H1 (cell line): ENCODE measurements around the gene DCAF17. TPM values are rescaled to one million over a fixed set of nuclear protein-coding genes. Genes with fewer than 3 reads are reported as not detected.

Experiments
- CTCF ChIA-PET: fragments of 300-600 bp; sonication (Branson Sonifier 250); formaldehyde crosslinking; loops from one replicate; lab custom pipeline; 2021; ENCODE audit not compliant: partially characterized antibody; lab: Charles Lee
- POLR2A ChIA-PET: fragments of 300-600 bp; sonication (Branson Sonifier 250); formaldehyde crosslinking; loops from one replicate; lab custom pipeline; 2021; ENCODE audit warnings: inconsistent platforms; ENCODE audit not compliant: partially characterized antibody; lab: Charles Lee
- DNase-seq, 2 experiments: peaks; one replicate each; pipeline versions ENCODE4 v3.0.0 to v3.0.0-alpha.2; 2010 to 2022; ENCODE audit warnings: low spot score in 2 of 2, low read depth in 1 of 2, mixed read lengths in 1 of 2
- FAIRE-seq: peaks from 2 replicates; lab custom pipeline; 2011; peaks lifted over from hg19 to GRCh38; lab: Jason Lieb, UNC
- H2AFZ ChIP-seq: 2 replicates; pipeline ENCODE4 v1.8.1; 2012; ENCODE audit warnings: low read length, inconsistent platforms
- H2AK5ac ChIP-seq: 2 replicates; pipeline ENCODE4 v1.6.1; 2013; ENCODE audit warnings: low read depth, low read length
- H2BK120ac ChIP-seq: replicated peaks from 2 replicates; pipeline ENCODE3; 2013; ENCODE audit warnings: low read depth, low read length, inconsistent platforms
- H2BK12ac ChIP-seq: 2 replicates; pipeline ENCODE4 v1.6.1; 2013; ENCODE audit warnings: low read depth, low read length
- H2BK15ac ChIP-seq: 2 replicates; pipeline ENCODE4 v1.6.1; 2013; ENCODE audit warnings: low read length
- H2BK20ac ChIP-seq: 2 replicates; pipeline ENCODE4 v1.6.1; 2013; ENCODE audit warnings: low read length
- H2BK5ac ChIP-seq: 2 replicates; pipeline ENCODE4 v1.6.1; 2013; ENCODE audit warnings: low read depth, low read length
- H3K14ac ChIP-seq: 2 replicates; pipeline ENCODE4 v1.6.1; 2013; ENCODE audit warnings: inconsistent platforms; ENCODE audit not compliant: insufficient read length
- H3K18ac ChIP-seq: 2 replicates; pipeline ENCODE4 v1.6.1; 2013; ENCODE audit warnings: low read length; ENCODE audit errors: extremely low read depth
- H3K23ac ChIP-seq: 2 replicates; pipeline ENCODE4 v1.6.1; 2013; ENCODE audit warnings: inconsistent platforms; ENCODE audit not compliant: insufficient read length
- H3K23me2 ChIP-seq: 2 replicates; pipeline ENCODE4 v1.6.1; 2013; ENCODE audit warnings: low read depth, low read length
- H3K27ac ChIP-seq: 2 replicates; pipeline ENCODE4 v1.6.1; 2011; ENCODE audit warnings: low read depth, low read length, inconsistent platforms
- H3K27me3 ChIP-seq, 4 experiments: replicated peaks in 1 of 4; 1 replicate in 1 of 4; 2 replicates in 3 of 4; pipeline versions ENCODE4 v1.6.1 to v1.8.1; 2011 to 2013; ENCODE audit warnings: low read length in 3 of 4, mild to moderate bottlenecking in 3 of 4, inconsistent platforms in 2 of 4, mixed read lengths in 2 of 4, moderate library complexity in 1 of 4; ENCODE audit not compliant: control insufficient read depth in 3 of 4, insufficient read depth in 3 of 4; ENCODE audit errors: extremely low read depth in 1 of 4
- H3K36me3 ChIP-seq, 4 experiments: 2 replicates each; pipeline versions ENCODE4 v1.6.1 to v1.8.1; 2011 to 2013; ENCODE audit warnings: mild to moderate bottlenecking in 4 of 4, low read length in 3 of 4, moderate library complexity in 2 of 4, control low read depth in 1 of 4, inconsistent platforms in 1 of 4; ENCODE audit not compliant: insufficient read depth in 4 of 4, control insufficient read depth in 2 of 4
- H3K4ac ChIP-seq: replicated peaks from 2 replicates; pipeline ENCODE3; 2013; ENCODE audit warnings: low read length, low read depth, mixed read lengths, inconsistent platforms; ENCODE audit not compliant: insufficient read length
- H3K4me1 ChIP-seq, 4 experiments: replicated peaks in 1 of 4; 1 replicate in 1 of 4; 2 replicates in 3 of 4; pipeline versions ENCODE4 v1.6.1 to v1.8.1; 2011 to 2013; ENCODE audit warnings: low read length in 3 of 4, inconsistent platforms in 2 of 4, mixed read lengths in 1 of 4; ENCODE audit not compliant: insufficient read depth in 4 of 4, control insufficient read depth in 3 of 4
- H3K4me2 ChIP-seq, 2 experiments: 2 replicates each; pipeline versions ENCODE4 v1.6.1 to v1.8.1; 2011 to 2013; ENCODE audit warnings: low read depth in 2 of 2, low read length in 2 of 2, control low read depth in 1 of 2, inconsistent platforms in 1 of 2, mild to moderate bottlenecking in 1 of 2; ENCODE audit not compliant: insufficient read depth in 1 of 2
- H3K4me3 ChIP-seq, 4 experiments: fragments of 200-600, 300-600 bp in 1 of 4; sonication (generic), shearing (Covaris generic), sonication (Bioruptor Twin) in 1 of 4; 2 replicates each; pipeline versions ENCODE4 v1.5.1 to v1.8.1; 2011 to 2016; ENCODE audit warnings: low read length in 4 of 4, low read depth in 3 of 4, control low read depth in 2 of 4, inconsistent platforms in 2 of 4, mild to moderate bottlenecking in 2 of 4, mixed read lengths in 1 of 4, moderate library complexity in 1 of 4; ENCODE audit not compliant: insufficient read depth in 2 of 4; ENCODE audit errors: extremely low read depth in 1 of 4
- H3K56ac ChIP-seq: replicated peaks from 2 replicates; pipeline ENCODE3; 2013; ENCODE audit warnings: low read depth, mild to moderate bottlenecking, mixed read lengths, low read length, inconsistent platforms; ENCODE audit not compliant: insufficient read length
- H3K79me1 ChIP-seq: 2 replicates; pipeline ENCODE4 v1.6.1; 2013; ENCODE audit warnings: low read depth, low read length, control low read depth
- H3K79me2 ChIP-seq, 2 experiments: 2 replicates each; pipeline versions ENCODE4 v1.6.1 to v1.8.1; 2012 to 2013; ENCODE audit warnings: low read length in 2 of 2, mild to moderate bottlenecking in 2 of 2, inconsistent platforms in 1 of 2; ENCODE audit not compliant: insufficient read depth in 2 of 2, control insufficient read depth in 1 of 2
- H3K9ac ChIP-seq, 4 experiments: replicated peaks in 1 of 4; 1 replicate in 1 of 4; 2 replicates in 3 of 4; pipeline versions ENCODE4 v1.6.1 to v1.8.1; 2011 to 2013; ENCODE audit warnings: low read depth in 3 of 4, low read length in 3 of 4, control low read depth in 2 of 4, mild to moderate bottlenecking in 2 of 4, moderate library complexity in 2 of 4, inconsistent platforms in 1 of 4; ENCODE audit errors: extremely low read depth in 1 of 4
- H3K9me3 ChIP-seq, 2 experiments: 2 replicates each; pipeline versions ENCODE4 v1.6.1 to v1.8.1; 2012 to 2013; ENCODE audit warnings: mild to moderate bottlenecking in 2 of 2, moderate library complexity in 2 of 2, control low read depth in 1 of 2, inconsistent platforms in 1 of 2, low read depth in 1 of 2, low read length in 1 of 2, mixed read lengths in 1 of 2; ENCODE audit not compliant: insufficient read depth in 2 of 2
- H4K20me1 ChIP-seq, 2 experiments: replicated peaks in 1 of 2; 2 replicates each; pipeline versions ENCODE3 to v1.8.1; 2011 to 2013; ENCODE audit warnings: inconsistent platforms in 2 of 2, low read length in 2 of 2, mild to moderate bottlenecking in 1 of 2; ENCODE audit not compliant: insufficient read depth in 2 of 2, control insufficient read depth in 1 of 2
- H4K5ac ChIP-seq: 2 replicates; pipeline ENCODE4 v1.6.1; 2013; ENCODE audit warnings: low read length, low read depth, mixed read lengths, inconsistent platforms; ENCODE audit not compliant: insufficient read length
- H4K8ac ChIP-seq: 2 replicates; pipeline ENCODE4 v1.8.0; 2013; ENCODE audit warnings: mild to moderate bottlenecking, moderate library complexity, low read length, inconsistent platforms; ENCODE audit not compliant: insufficient read depth; ENCODE audit errors: extremely low read depth
- H4K91ac ChIP-seq: replicated peaks from 2 replicates; pipeline ENCODE3; 2013; ENCODE audit warnings: low read length, mixed read lengths, inconsistent platforms; ENCODE audit not compliant: insufficient read length
- ATF3 ChIP-seq: IDR thresholded peaks from 2 replicates; pipeline ENCODE4 v1.6.1; 2011; ENCODE audit warnings: low read depth, mild to moderate bottlenecking, low read length; ENCODE audit not compliant: insufficient read depth
- CHD2 ChIP-seq: IDR thresholded peaks from 2 replicates; pipeline ENCODE4 v1.6.1; 2012; ENCODE audit warnings: low read length, improper control_type of control experiment
- CTBP2 ChIP-seq: IDR thresholded peaks from 2 replicates; pipeline ENCODE4 v1.7.0; 2011; ENCODE audit warnings: borderline replicate concordance, mild to moderate bottlenecking, moderate library complexity, mixed read lengths, low read length; ENCODE audit not compliant: insufficient read depth, insufficient read length
- FOSL1 ChIP-seq: IDR thresholded peaks from 2 replicates; pipeline ENCODE4 v1.6.1; 2011; ENCODE audit warnings: mild to moderate bottlenecking, low read depth, low read length, moderate library complexity; ENCODE audit not compliant: insufficient read depth
- GABPA ChIP-seq: IDR thresholded peaks from 2 replicates; pipeline ENCODE4 v1.6.1; 2011; ENCODE audit warnings: mild to moderate bottlenecking, low read length, moderate library complexity, borderline replicate concordance; ENCODE audit not compliant: insufficient read depth
- GTF2F1 ChIP-seq: IDR thresholded peaks from 2 replicates; pipeline ENCODE4 v1.6.1; 2012; ENCODE audit warnings: low read depth, low read length, improper control_type of control experiment, borderline replicate concordance
- KDM5A ChIP-seq: fragments of 200-600 bp; IDR thresholded peaks from 2 replicates; pipeline ENCODE4 v1.7.1; 2012; ENCODE audit warnings: mild to moderate bottlenecking, low read length, inconsistent platforms, mixed read lengths
- NRF1 ChIP-seq: IDR thresholded peaks from 2 replicates; pipeline ENCODE4 v1.6.1; 2011; ENCODE audit warnings: mild to moderate bottlenecking, low read depth, low read length, improper control_type of control experiment
- POLR2A ChIP-seq, 2 experiments: IDR thresholded peaks; 1 replicate in 1 of 2; 2 replicates in 1 of 2; pipeline ENCODE4 v1.6.1; 2011; ENCODE audit warnings: low read depth in 2 of 2, low read length in 2 of 2, mild to moderate bottlenecking in 2 of 2; ENCODE audit errors: control extremely low read depth in 1 of 2
- TEAD4 ChIP-seq: IDR thresholded peaks from 2 replicates; pipeline ENCODE4 v1.6.1; 2012; ENCODE audit warnings: low read depth, low read length, inconsistent platforms, mixed read lengths
- YY1 ChIP-seq: IDR thresholded peaks from 2 replicates; pipeline ENCODE4 v1.6.1; 2011; ENCODE audit warnings: low read depth, mild to moderate bottlenecking, low read length
- WGBS, 2 experiments: shearing (Covaris generic) in 1 of 2; methylation state at CpG; one replicate each; pipeline versions ENCODE4 v1.1.6 to v1.1.7; 2013 to 2015; ENCODE audit warnings: low lambda C conversion rate in 2 of 2, mixed read lengths in 2 of 2, inconsistent platforms in 1 of 2, low coverage in 1 of 2, missing lambda C conversion rate in 1 of 2; ENCODE audit not compliant: insufficient replicate concordance in 2 of 2, insufficient coverage in 1 of 2, insufficient read length in 1 of 2; ENCODE audit errors: extremely low coverage in 1 of 2, missing lambda C conversion rate in 1 of 2; 5-methylcytosine and 5-hydroxymethylcytosine counted together
- polyA plus RNA-seq, 7 experiments: library from polyadenylated mRNA; depleted of rRNA in 3 of 7; stranded (reverse) in 5 of 7; unstranded in 2 of 7; fragments of >200 nt in 5 of 7; fragments of 200-250 nt in 2 of 7; gene quantifications; 1 replicate in 5 of 7; 2 replicates in 1 of 7; 4 replicates in 1 of 7; pipeline versions ENCODE4 v1.2.1 to v1.2.3, GENCODE V29; 2011 to 2013; ENCODE audit warnings: missing spikeins in 2 of 7, mixed read lengths in 2 of 7
- total RNA-seq: library from RNA; stranded (reverse); fragmentation: NEBNext Ultra II Directional; extraction: Animal tissue kit (Norgen Biotek cat#: 25700); gene quantifications from 2 replicates; pipeline ENCODE4 v1.2.1, GENCODE V29; 2021
- TF ChIP-seq, protein P1 (sequence below): IDR thresholded peaks from 2 replicates; pipeline ENCODE4 v1.6.1; 2011; ENCODE audit warnings: low read length, improper control_type of control experiment

DCAF17 gene
- total and polyA plus RNA-seq, 2 of the 8 experiments (the other 6 are each of a cell fraction or from before 2014, with no cell fraction given) = 10.7 to 30.0 TPM

- Histone ChIP-seq H2AK5ac (no peak overlapping the region), H3K79me1 (no peaks in the 10 kb centered on the region), H3K9ac (no peak overlapping the region), H2AFZ (no peak overlapping the region), H3K56ac (no peak overlapping the region), H3K9me3 (peaks cover 4 to 8% of the 10 kb centered on the region in 2 experiments; a peak in 3 of 4 replicates), H3K79me2 (peaks cover 0 to 92% of the 10 kb centered on the region in 2 experiments; a peak in 3 of 4 replicates), H2BK12ac (no peak overlapping the region), H3K18ac (no peak overlapping the region), H4K8ac (no peak overlapping the region), H3K4me2 (no peak overlapping the region), H2BK20ac (no peak overlapping the region), H2BK5ac (no peak overlapping the region), H2BK120ac (no peak overlapping the region), H3K23me2 (no peaks in the 10 kb centered on the region), H3K4me3 (no peak overlapping the region), H3K4me1 (peaks cover 0 to 11% (median 3%) of the 10 kb centered on the region in 4 experiments; a peak in 4 of 7 replicates), H4K5ac (no peak overlapping the region), H3K27ac (no peak overlapping the region), H3K36me3 (peaks cover 0 to 9% (median 0%) of the 10 kb centered on the region in 4 experiments; a peak in 2 of 8 replicates), H2BK15ac (no peak overlapping the region), H3K23ac (no peak overlapping the region), H4K91ac (no peak overlapping the region), H3K27me3 (no peaks in the 10 kb centered on the region), H4K20me1 (no peaks in the 10 kb centered on the region), H3K14ac (no peak overlapping the region), H3K4ac (no peak overlapping the region)
- POLR2A ChIA-PET = interaction anchor here (1.1 to 1.5 kb wide), 4 partner anchors 13 to 121 kb away, joined by 3 to 5 read pairs (median 3); partner anchors contain the start of gene CYBRD1
- CTCF ChIA-PET = interaction anchor here (1.3 kb wide), 1 partner anchor 32 kb away, joined by 6 read pairs; no protein-coding TSS in a partner anchor
- 72% methylated on average over 3 of the region's 3 CpGs; no CpG with 5 or more reads in 1 of the 2 experiments for WGBS, 2 experiments
- FAIRE-seq (no peak), DNase-seq (no peak)
- TF ChIP-seq TEAD4 (no peak), GTF2F1 (no peak), YY1 (no peak), CHD2 (no peak), KDM5A (no peak), ATF3 (no peak), GABPA (no peak), NRF1 (no peak), CTBP2 (no peak), FOSL1 (no peak), POLR2A (IDR thresholded peaks at IDR 0.05; ENCODE audit: control extremely low read depth in 1 of 2, low read depth in 2 of 2, low read length in 2 of 2) (no peak)
- TF ChIP-seq, protein P1, sequence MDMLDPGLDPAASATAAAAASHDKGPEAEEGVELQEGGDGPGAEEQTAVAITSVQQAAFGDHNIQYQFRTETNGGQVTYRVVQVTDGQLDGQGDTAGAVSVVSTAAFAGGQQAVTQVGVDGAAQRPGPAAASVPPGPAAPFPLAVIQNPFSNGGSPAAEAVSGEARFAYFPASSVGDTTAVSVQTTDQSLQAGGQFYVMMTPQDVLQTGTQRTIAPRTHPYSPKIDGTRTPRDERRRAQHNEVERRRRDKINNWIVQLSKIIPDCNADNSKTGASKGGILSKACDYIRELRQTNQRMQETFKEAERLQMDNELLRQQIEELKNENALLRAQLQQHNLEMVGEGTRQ = no peak
Measured at GRCh38 chr2:171400395-171400794, 33.6 kb upstream of the DCAF17 start.
